T-helper 2 cell treated with Interferon-gamma antibody and Interleukin-4, amounts not matched to agents 100 ng/mL and 5 ng/mL, for 36 hours (primary cell): ENCODE data around the gene UBA7. TPM values are rescaled to one million over a fixed set of nuclear protein-coding genes. Genes with fewer than 3 reads are reported as not detected.
"Not testable (repeated sequence)": the region's sequence is repeated elsewhere in the genome, so short reads cannot be mapped to it uniquely, and the experiment has no call there.

Source experiments
- intact Hi-C: fragments of 100-400 bp; cut with micrococcal nuclease; formaldehyde crosslinking; loops from one replicate; pipeline ENCODE4 v1.15.1; 2023
- total RNA-seq: library from RNA; stranded (reverse); gene quantifications from 2 replicates; pipeline ENCODE4 v1.2.3, GENCODE V29; 2022

The UBA7 gene
- total RNA-seq, 1 donor from 2014 or later: 213 TPM

GRCh38 chr3:49785565-49786356 lies 28.0 kb downstream of the UBA7 start:
- intact Hi-C loops: loop anchor here (1.0 to 5.0 kb wide), 4 partner anchors 17 to 154 kb away; partner anchors contain the start of gene TRAIP

- intact Hi-C loops: not testable (repeated sequence)
These were observed 31.5 kb downstream of the UBA7 start for GRCh38 chr3:49782277-49782676.

- intact Hi-C loops: no loop called here
These were observed 32.1 kb downstream of the UBA7 start for GRCh38 chr3:49781415-49782199.

GRCh38 chr3:49780975-49781365 lies 32.8 kb downstream of the UBA7 start:
- intact Hi-C loops: not testable (repeated sequence)

GRCh38 chr3:49780080-49780974 lies 33.4 kb downstream of the UBA7 start:
- intact Hi-C loops: no loop called here

GRCh38 chr3:49779358-49780079 lies 34.2 kb downstream of the UBA7 start:
- intact Hi-C loops: no loop called here

GRCh38 chr3:49776101-49776500 lies 37.7 kb downstream of the UBA7 start:
- intact Hi-C loops: not testable (repeated sequence)

GRCh38 chr3:49775538-49775937 lies 38.2 kb downstream of the UBA7 start:
- intact Hi-C loops: no loop called here

GRCh38 chr3:49772703-49773102 lies 41.0 kb downstream of the UBA7 start:
- intact Hi-C loops: no loop called here

- intact Hi-C loops: no loop called here
These were observed 42.3 kb downstream of the UBA7 start for GRCh38 chr3:49771340-49771938.

- intact Hi-C loops: no loop called here
These were observed 43.8 kb downstream of the UBA7 start for GRCh38 chr3:49769926-49770325.

- intact Hi-C loops: no loop called here
These were observed 44.4 kb downstream of the UBA7 start for GRCh38 chr3:49769286-49769915.

GRCh38 chr3:49763981-49764380 lies 49.8 kb downstream of the UBA7 start:
- intact Hi-C loops: no loop called here

GRCh38 chr3:49761661-49762060 lies 52.1 kb downstream of the UBA7 start:
- intact Hi-C loops: no loop called here

- intact Hi-C loops: no loop called here
These were observed 54.5 kb downstream of the UBA7 start for GRCh38 chr3:49759226-49759625.

- intact Hi-C loops: no loop called here
These were observed 56.6 kb downstream of the UBA7 start for GRCh38 chr3:49757197-49757596.

GRCh38 chr3:49756036-49756435 lies 57.7 kb downstream of the UBA7 start:
- intact Hi-C loops: no loop called here
